Mesenchymal stem cell (in vitro differentiated cells and primary cell): Measurements from ENCODE around the gene MRM2.
A peak's percentile ranks its signal among the peaks of the same experiment; 100 is the strongest.

Experiments used
- DNase-seq: peaks from one replicate; pipeline ENCODE4 v3.0.0-alpha.2; 2013
- H2AFZ ChIP-seq: one replicate; pipeline ENCODE4 v1.6.1; 2013; ENCODE audit warnings: low read depth, mild to moderate bottlenecking, control low read depth, inconsistent platforms, low read length, moderate library complexity
- H2AK5ac ChIP-seq: 2 replicates; pipeline ENCODE4 v1.6.1; 2013; ENCODE audit warnings: low read length, moderate library complexity, mild to moderate bottlenecking, inconsistent platforms; ENCODE audit not compliant: severe bottlenecking
- H2BK120ac ChIP-seq: one replicate; pipeline ENCODE4 v1.6.1; 2013; ENCODE audit warnings: low read depth, mild to moderate bottlenecking, inconsistent platforms, low read length, moderate library complexity
- H2BK12ac ChIP-seq, 2 experiments: one replicate each; pipeline ENCODE4 v1.6.1; 2013; ENCODE audit warnings: inconsistent platforms in 2 of 2, low read length in 2 of 2, mild to moderate bottlenecking in 2 of 2, moderate library complexity in 2 of 2, control low read depth in 1 of 2
- H2BK15ac ChIP-seq: one replicate; pipeline ENCODE4 v1.6.1; 2013; ENCODE audit warnings: mild to moderate bottlenecking, low read depth, inconsistent platforms; ENCODE audit not compliant: poor library complexity, severe bottlenecking
- H2BK5ac ChIP-seq: 2 replicates; pipeline ENCODE4 v1.6.1; 2013; ENCODE audit warnings: low read depth, mild to moderate bottlenecking, low read length, control low read depth, inconsistent platforms; ENCODE audit not compliant: poor library complexity, severe bottlenecking
- H3K14ac ChIP-seq, 2 experiments: one replicate each; pipeline ENCODE4 v1.6.1; 2013; ENCODE audit warnings: inconsistent platforms in 2 of 2, low read length in 2 of 2, control low read depth in 1 of 2, mild to moderate bottlenecking in 1 of 2, moderate library complexity in 1 of 2
- H3K18ac ChIP-seq, 2 experiments: one replicate each; pipeline ENCODE4 v1.6.1; 2013; ENCODE audit warnings: inconsistent platforms in 2 of 2, low read length in 2 of 2, control low read depth in 1 of 2, low read depth in 1 of 2, mild to moderate bottlenecking in 1 of 2
- H3K23ac ChIP-seq, 2 experiments: one replicate each; pipeline ENCODE4 v1.6.1; 2013; ENCODE audit warnings: inconsistent platforms in 2 of 2, low read length in 2 of 2, mild to moderate bottlenecking in 2 of 2, moderate library complexity in 2 of 2, control low read depth in 1 of 2
- H3K27ac ChIP-seq: 2 replicates; pipeline ENCODE4 v1.5.1; 2013; ENCODE audit warnings: mild to moderate bottlenecking, moderate library complexity, low read length, control low read depth, inconsistent platforms; ENCODE audit not compliant: poor library complexity, severe bottlenecking
- H3K27me3 ChIP-seq, 2 experiments: 2 replicates each; pipeline versions ENCODE4 v1.6.1 to v1.7.0; 2013; ENCODE audit warnings: low read length in 2 of 2, mild to moderate bottlenecking in 2 of 2, moderate library complexity in 2 of 2, control low read depth in 1 of 2, inconsistent platforms in 1 of 2; ENCODE audit not compliant: control insufficient read depth in 1 of 2, insufficient read depth in 1 of 2
- H3K36me3 ChIP-seq, 2 experiments: 2 replicates each; pipeline versions ENCODE4 v1.6.1 to v1.7.0; 2013; ENCODE audit warnings: low read length in 2 of 2, control low read depth in 1 of 2, inconsistent platforms in 1 of 2, low read depth in 1 of 2, mild to moderate bottlenecking in 1 of 2; ENCODE audit not compliant: insufficient read depth in 2 of 2, control insufficient read depth in 1 of 2
- H3K4ac ChIP-seq, 2 experiments: one replicate each; pipeline ENCODE4 v1.6.1; 2013; ENCODE audit warnings: inconsistent platforms in 2 of 2, low read length in 2 of 2, mild to moderate bottlenecking in 2 of 2, moderate library complexity in 2 of 2, control low read depth in 1 of 2, low read depth in 1 of 2
- H3K4me1 ChIP-seq: 2 replicates; pipeline ENCODE4 v1.6.1; 2013; ENCODE audit warnings: low read depth, low read length, control low read depth; ENCODE audit not compliant: control insufficient read depth, insufficient read depth
- H3K4me2 ChIP-seq: 2 replicates; pipeline ENCODE4 v1.6.1; 2013; ENCODE audit warnings: low read length, mild to moderate bottlenecking, inconsistent platforms; ENCODE audit not compliant: poor library complexity, severe bottlenecking
- H3K4me3 ChIP-seq, 2 experiments: 2 replicates each; pipeline versions ENCODE4 v1.5.1 to v1.7.0; 2013; ENCODE audit warnings: low read length in 2 of 2, mild to moderate bottlenecking in 2 of 2, control low read depth in 1 of 2, low read depth in 1 of 2; ENCODE audit not compliant: insufficient read depth in 1 of 2
- H3K79me1 ChIP-seq: replicated peaks from 2 replicates; pipeline ENCODE4 v1.6.1; 2013; ENCODE audit warnings: mild to moderate bottlenecking, control low read depth, low read length, inconsistent platforms; ENCODE audit not compliant: poor library complexity, severe bottlenecking
- H3K9ac ChIP-seq: 2 replicates; pipeline ENCODE4 v1.7.0; 2013; ENCODE audit warnings: mild to moderate bottlenecking, low read length, moderate library complexity
- H3K9me3 ChIP-seq: 2 replicates; pipeline ENCODE4 v1.7.0; 2013; ENCODE audit warnings: mild to moderate bottlenecking, low read length; ENCODE audit not compliant: control insufficient read depth
- H4K8ac ChIP-seq: one replicate; pipeline ENCODE4 v1.6.1; 2013; ENCODE audit warnings: inconsistent platforms, mild to moderate bottlenecking, low read length, moderate library complexity
- H4K91ac ChIP-seq: one replicate; pipeline ENCODE4 v1.6.1; 2013; ENCODE audit warnings: mild to moderate bottlenecking, low read length, inconsistent platforms
- WGBS: methylation state at CpG from one replicate; pipeline ENCODE4 v1.1.7; 2013; ENCODE audit warnings: mixed read lengths; 5-methylcytosine and 5-hydroxymethylcytosine counted together

MRM2 gene

DNA sequence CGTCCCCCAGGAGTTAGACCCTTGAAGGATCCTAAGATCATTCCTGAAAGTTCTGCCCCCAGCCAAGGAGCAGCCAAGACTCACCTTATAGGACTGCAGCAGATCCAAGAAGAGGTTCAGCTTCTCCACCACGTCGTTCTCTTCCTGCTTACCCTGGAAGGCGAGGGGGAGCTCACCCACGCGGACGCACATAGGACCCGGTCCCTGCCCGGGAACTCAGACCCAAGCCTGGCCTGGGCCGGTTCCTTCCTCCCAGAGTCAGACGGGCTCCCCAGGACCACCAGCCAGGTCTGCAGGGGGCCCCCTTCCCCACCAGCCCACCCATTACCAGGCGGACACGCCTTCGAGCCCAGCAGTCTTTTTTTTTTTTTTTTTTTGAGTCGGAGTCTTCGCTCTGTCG lies 15.6 kb upstream of the MRM2 start:
- peaks cover 57 to 82% of the 10 kb centered on the region in 2 experiments for H3K36me3 ChIP-seq
- H3K27ac ChIP-seq = no peak overlapping the region
- H3K27me3 ChIP-seq = no peaks in the 10 kb centered on the region
- H3K79me1 ChIP-seq = peaks cover 20% of the 10 kb centered on the region
- H3K9ac ChIP-seq = no peak overlapping the region
- no peak overlapping the region for H2BK12ac ChIP-seq
- no peak overlapping the region for H2AK5ac ChIP-seq
- H4K91ac ChIP-seq = no peak overlapping the region
- WGBS = 95% methylated on average over 14 of the region's 17 CpGs
- no peak overlapping the region for H2AFZ ChIP-seq
- DNase-seq = no peak
- H2BK5ac ChIP-seq = no peak overlapping the region
- H3K4ac ChIP-seq = no peak overlapping the region
- no peak overlapping the region for H3K4me2 ChIP-seq
- no peak overlapping the region for H3K4me3 ChIP-seq
- no peak overlapping the region for H4K8ac ChIP-seq
- H3K18ac ChIP-seq = no peak overlapping the region
- H2BK15ac ChIP-seq = no peak overlapping the region
- H3K4me1 ChIP-seq = peaks cover 28% of the 10 kb centered on the region
- H3K9me3 ChIP-seq = no peaks in the 10 kb centered on the region
- H3K23ac ChIP-seq = no peak overlapping the region
- H2BK120ac ChIP-seq = no peak overlapping the region
- H3K14ac ChIP-seq = no peak overlapping the region

DNA sequence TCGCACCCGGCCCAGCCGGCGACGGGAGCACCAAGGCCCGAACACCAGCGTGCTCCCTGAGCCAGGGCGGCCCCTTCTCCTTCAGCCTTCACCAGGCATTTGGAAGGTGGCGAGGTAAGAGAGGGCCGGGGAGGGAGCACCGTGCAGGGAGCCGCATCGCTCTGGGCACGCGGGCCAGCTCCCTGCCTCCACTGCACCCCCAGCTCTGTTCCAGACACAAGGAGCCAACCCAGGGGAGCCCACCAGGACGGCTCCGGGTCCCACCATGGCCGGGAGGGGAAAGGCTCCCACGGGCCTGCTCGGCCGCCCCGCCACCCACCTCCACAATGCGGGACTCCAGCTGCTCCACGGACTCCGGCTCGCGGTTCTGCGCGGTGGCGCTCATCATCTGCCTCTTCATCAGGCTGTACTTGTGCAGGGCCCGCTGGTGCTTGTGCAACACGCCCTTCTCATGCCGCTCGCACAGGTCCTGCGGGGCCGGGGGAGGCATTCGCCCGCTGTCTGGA lies 15.1 kb upstream of the MRM2 start:
- Histone ChIP-seq H3K27me3 (no peaks in the 10 kb centered on the region), H2BK120ac (no peak overlapping the region), H2BK15ac (no peak overlapping the region), H3K9ac (no peak overlapping the region), H3K36me3 (peaks cover 57 to 80% of the 10 kb centered on the region in 2 experiments), H2BK12ac (no peak overlapping the region), H3K79me1 (peaks cover 20% of the 10 kb centered on the region), H3K27ac (no peak overlapping the region), H3K4me3 (peak overlapping the region in 1 of 2 experiments; percentile 6), H3K4me1 (peaks cover 31% of the 10 kb centered on the region), H3K4ac (no peak overlapping the region), H3K18ac (no peak overlapping the region), H2AK5ac (no peak overlapping the region), H3K14ac (no peak overlapping the region), H3K4me2 (no peak overlapping the region), H4K8ac (no peak overlapping the region), H3K9me3 (no peaks in the 10 kb centered on the region), H3K23ac (no peak overlapping the region), H4K91ac (no peak overlapping the region), H2AFZ (no peak overlapping the region), H2BK5ac (no peak overlapping the region)
- 97% methylated on average over 32 of the region's 38 CpGs for WGBS
- DNase-seq = no peak

GRCh38 chr7:2256306-2257045 lies 14.5 kb upstream of the MRM2 start:
- Histone ChIP-seq H4K8ac (no peak overlapping the region), H2BK15ac (no peak overlapping the region), H2BK120ac (no peak overlapping the region), H3K79me1 (peaks cover 19% of the 10 kb centered on the region), H2BK12ac (no peak overlapping the region), H3K9ac (no peak overlapping the region), H3K4ac (no peak overlapping the region), H3K4me1 (peaks cover 32% of the 10 kb centered on the region), H3K14ac (no peak overlapping the region), H2AFZ (no peak overlapping the region), H3K4me3 (no peak overlapping the region), H3K36me3 (peaks cover 55 to 80% of the 10 kb centered on the region in 2 experiments), H3K27ac (no peak overlapping the region), H4K91ac (no peak overlapping the region), H3K9me3 (no peaks in the 10 kb centered on the region), H3K18ac (no peak overlapping the region), H3K4me2 (no peak overlapping the region), H2AK5ac (no peak overlapping the region), H3K27me3 (no peaks in the 10 kb centered on the region), H2BK5ac (no peak overlapping the region), H3K23ac (no peak overlapping the region)
- DNase-seq = no peak
- WGBS = 98% methylated on average over 44 of the region's 44 CpGs

DNA sequence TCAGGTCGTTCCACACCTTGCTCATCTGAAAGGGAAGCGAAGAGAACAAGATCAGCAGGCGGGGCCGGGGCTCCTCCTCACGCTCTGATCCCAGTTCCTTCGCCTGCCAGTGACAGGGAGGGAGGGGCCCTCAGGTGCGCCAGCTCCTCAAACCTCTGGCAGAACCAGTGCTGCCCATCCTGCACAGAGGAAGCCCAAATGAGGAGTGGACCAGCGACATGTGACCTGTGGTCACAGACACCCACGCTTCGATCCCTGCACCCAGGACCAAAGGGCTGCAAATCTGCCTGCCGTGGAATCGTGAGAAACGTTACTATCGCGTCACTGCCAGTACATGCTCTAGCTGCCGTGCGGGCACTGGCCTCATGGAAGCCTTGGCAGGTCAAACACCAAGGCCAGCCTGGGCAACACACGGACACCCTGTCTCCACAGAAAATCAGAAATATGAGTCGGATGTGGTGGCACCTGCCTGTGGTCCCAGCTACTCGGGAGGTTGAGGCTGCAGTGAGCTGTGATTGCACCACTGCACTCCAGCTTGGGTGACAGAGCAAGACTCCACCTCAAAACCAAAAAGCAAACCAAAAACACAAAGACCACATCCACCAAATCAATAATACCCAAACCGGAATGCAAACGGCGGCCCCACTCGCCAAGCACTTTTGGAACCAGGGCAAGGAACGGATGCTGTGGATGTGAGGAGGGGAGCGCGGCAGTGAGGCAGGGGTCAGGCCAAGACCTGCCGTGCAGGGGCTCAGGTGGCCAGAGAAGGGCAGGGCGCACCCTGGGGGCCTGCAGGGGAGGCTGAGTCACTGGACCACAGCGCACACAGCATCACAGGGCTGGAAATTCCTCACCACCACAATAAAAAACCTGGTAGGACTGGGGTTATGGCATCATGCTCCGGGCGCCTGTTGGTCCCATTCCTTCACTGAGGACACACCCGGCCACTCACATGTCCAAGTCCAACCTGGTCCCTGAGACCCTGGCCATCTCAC lies 13.4 kb upstream of the MRM2 start:
- H3K79me1 ChIP-seq = peaks cover 21% of the 10 kb centered on the region
- no peak overlapping the region for H3K4me3 ChIP-seq
- H2BK12ac ChIP-seq = no peak overlapping the region
- no peak overlapping the region for H4K91ac ChIP-seq
- peaks cover 52 to 85% of the 10 kb centered on the region in 2 experiments for H3K36me3 ChIP-seq
- no peak overlapping the region for H3K14ac ChIP-seq
- no peaks in the 10 kb centered on the region for H3K9me3 ChIP-seq
- H3K27ac ChIP-seq = no peak overlapping the region
- H3K23ac ChIP-seq = no peak overlapping the region
- H3K4me2 ChIP-seq = no peak overlapping the region
- H3K9ac ChIP-seq = no peak overlapping the region
- H2BK15ac ChIP-seq = no peak overlapping the region
- no peak overlapping the region for H2AFZ ChIP-seq
- H3K27me3 ChIP-seq = no peaks in the 10 kb centered on the region
- no peak overlapping the region for H2BK120ac ChIP-seq
- DNase-seq = no peak
- peaks cover 32% of the 10 kb centered on the region for H3K4me1 ChIP-seq
- no peak overlapping the region for H2AK5ac ChIP-seq
- WGBS = 93% methylated on average over 33 of the region's 33 CpGs
- H2BK5ac ChIP-seq = no peak overlapping the region
- no peak overlapping the region for H3K18ac ChIP-seq
- no peak overlapping the region for H4K8ac ChIP-seq
- no peak overlapping the region for H3K4ac ChIP-seq
